CD4-positive, alpha-beta T cell treated with Interleukin-1 beta for 1 hour (primary cell): Measurements from ENCODE around the gene ECPAS.
"Not testable (repeated sequence)": the region's sequence is repeated elsewhere in the genome, so short reads cannot be mapped to it uniquely, and the experiment has no call there.

ENCODE experiments used
- DNase-seq, 2 donors: peaks; one replicate each; pipeline ENCODE4 v3.0.0-alpha.2; 2020 to 2022

Gene ECPAS

DNA sequence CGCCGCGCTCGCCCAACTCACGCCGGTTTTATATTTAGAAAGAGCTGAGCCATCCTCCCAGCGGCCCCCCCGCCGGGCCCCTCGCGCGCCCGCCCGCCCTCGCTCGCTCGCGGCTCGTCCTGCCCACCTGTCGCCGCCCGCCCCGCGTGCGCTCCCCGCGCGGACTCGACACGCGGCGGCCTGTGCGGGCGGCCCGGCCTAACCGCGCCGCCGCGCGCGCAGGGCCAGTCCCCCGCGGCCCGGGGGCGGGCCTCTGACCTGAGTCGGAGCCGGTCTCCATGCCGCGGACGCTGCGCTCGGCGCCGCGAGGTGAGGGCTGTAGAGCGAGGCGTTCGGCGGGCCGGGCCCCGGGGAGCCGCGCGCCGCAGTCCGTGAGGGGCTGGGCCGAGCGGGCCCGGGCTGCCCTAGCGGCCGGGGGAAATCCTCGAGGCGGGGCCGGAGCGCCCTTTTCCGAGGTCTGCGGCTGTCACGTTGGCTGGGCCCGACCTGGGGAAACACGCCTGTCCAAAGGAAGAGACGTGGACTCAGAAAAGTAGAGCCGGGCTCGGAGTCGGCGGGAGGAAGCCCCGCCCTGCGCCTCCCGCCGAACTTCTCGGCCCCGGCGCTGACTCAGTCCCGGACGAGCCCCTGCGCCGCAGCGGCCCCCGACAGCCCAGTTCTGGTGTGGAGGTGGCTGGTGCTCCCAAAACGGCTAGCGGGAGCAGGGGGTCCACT, at the start of gene ECPAS:
TSS of gene ECPAS (minus strand) at position 526 of the 714 bp plus-strand sequence. CDS start 11,465 bp downstream, outside the sequence.
- DNase-seq = peak; percentile 67 to 71

DNA sequence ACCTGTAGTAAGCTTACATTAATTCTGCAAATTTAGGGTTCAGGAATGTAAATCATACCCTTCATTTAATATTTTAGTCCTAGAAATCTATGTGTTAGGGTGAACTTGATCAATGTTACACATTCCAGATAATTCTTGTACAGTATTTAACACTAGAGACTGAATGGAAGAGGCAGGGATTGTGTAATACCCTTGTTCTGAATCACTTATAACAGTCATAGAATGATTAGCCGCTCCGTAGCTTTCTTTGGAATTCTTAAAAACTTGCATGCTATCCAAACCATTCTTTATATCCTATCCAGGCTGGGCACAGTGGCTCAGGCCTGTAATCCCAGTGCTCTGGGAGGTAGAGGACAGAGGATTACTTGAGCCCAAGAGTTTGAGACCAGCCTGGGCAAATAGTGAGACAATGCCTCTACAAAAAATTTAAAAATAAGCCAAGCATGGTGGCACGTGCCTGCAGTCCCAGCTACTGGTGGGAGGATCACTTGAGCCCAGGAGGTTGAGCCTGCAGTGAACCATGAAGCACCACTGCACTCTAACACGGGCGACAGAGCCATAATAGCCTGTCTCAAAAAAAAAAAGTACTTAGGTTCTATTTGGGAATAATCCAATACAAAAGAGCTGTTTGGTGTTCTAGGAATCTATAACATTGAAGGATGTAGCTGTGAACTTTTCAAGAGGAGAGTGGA, 49.1 kb upstream of the ECPAS start:
- DNase-seq = no peak

DNA sequence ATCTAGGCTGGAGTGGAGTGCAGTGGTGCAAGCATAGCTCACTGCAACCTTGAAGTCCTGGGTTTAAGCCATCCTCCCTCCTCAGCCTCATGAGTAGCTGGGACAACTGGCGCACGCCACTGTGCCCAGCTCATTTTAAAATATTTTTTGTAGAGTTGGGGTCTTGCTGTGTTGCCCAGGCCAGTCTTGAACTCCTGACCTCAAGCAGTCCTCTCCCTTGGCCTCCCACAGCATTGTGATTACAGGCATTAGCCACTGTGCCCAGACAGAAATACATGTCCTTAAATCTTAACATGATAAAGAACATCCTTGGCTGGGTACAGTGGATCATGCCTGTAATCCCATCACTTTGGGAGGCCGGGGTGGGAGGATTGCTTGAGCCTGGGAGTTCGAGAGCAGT, 47.5 kb upstream of the ECPAS start:
- DNase-seq = no peak

- no peak for DNase-seq
Observed at GRCh38 chr9:111529787-111530186, 45.6 kb upstream of the ECPAS start.

GRCh38 chr9:111527347-111527746, 43.2 kb upstream of the ECPAS start:
- no peak for DNase-seq

DNA sequence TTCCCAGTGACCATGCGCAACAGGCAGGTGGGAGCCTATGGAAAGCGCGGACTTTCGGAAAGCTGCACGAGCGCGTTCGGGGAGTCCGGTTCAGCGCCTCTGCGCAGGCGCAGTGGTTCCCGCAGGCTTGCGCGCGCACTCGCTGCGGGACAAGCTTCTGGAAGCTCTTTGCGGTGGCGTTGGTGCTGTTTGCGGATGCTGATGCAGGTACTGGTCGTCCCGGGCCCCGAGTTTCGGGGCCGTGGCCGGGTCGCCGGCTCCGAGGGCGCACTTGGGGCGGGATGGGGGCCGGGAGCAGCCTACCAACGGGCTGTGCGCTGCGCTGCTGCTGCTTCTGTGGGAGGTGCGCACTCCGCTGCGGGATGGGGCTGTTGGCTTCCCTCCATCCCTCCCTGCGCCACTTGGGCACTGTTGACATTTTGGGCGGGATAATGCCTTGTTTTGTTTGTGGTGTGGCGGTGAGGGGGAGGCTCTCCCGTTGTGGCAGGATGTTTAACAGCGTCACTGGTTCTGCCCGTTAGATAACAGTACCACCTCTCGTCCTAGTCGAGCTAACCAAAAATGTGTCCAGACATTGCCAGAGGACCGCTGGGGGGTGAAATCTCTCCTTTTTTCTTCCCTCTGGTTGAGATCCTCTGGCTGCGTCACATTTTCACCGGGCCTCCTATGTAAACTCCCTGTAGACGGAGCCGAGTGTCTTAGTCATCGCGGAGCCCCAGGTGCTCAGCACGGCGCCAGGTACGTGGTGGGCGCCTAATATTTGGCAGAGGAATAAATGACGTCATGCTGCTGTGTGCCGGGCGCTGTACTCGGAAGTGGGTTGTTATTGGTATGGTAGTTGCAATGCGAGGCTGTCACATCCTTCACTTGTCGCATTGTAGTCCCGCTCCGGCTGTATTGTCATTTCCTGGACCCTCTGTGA, 41.1 kb upstream of the ECPAS start, which contains the start of gene ZNF483:
TSS of gene ZNF483 (plus strand) at position 124 of the 922 bp plus-strand sequence. CDS start 2,217 bp downstream, outside the sequence.
- DNase-seq = peak; percentile 76 to 80

- DNase-seq = no peak
Observed at GRCh38 chr9:111524731-111525055, 40.5 kb upstream of the ECPAS start.

- DNase-seq = no peak
Observed at GRCh38 chr9:111516061-111516465, 31.9 kb upstream of the ECPAS start.

DNA sequence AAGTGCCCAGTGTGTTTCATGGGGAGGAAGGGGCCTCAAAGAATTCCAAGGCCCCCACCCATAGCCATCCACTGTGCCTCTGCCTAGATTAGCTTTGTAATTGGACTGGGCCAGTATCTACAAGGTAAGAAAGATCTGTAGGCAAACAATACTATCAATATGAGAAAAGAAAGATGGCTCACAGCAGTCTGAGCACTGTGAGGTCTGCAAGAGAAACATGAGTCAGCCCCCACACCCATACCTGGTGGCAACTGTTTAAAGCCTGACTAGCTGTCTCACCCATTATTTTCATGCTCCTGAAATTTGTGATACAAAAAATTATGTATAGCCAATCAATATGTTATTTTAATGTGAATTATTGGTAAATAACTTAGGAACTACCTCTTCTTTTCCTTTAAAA, 30.8 kb upstream of the ECPAS start:
- no peak for DNase-seq

GRCh38 chr9:111511581-111511980, 27.4 kb upstream of the ECPAS start:
- DNase-seq = not testable (repeated sequence)

DNA sequence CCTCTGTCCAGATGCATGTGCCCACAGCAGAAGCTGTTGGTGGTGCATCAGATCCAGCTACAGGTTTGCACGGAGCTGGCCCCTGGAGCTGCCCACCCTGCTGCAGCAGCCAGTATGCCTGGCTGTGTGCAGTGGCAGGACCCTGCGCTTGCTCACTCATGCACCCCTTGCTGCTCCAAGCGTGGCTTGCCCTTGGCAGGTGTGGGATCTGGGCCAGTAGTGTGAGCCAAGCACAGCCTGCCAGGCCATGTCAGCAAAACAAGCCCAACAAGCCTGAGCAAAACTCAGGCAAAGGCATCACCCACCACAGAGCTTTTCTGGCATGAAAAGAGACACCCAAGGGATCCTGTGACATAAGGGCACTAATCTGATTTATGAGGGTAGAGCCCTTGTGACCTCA, 18.3 kb upstream of the ECPAS start:
- DNase-seq = no peak

GRCh38 chr9:111501648-111502047, 17.5 kb upstream of the ECPAS start:
- DNase-seq = no peak

- no peak for DNase-seq
Observed at GRCh38 chr9:111501005-111501562, 16.9 kb upstream of the ECPAS start.

DNA sequence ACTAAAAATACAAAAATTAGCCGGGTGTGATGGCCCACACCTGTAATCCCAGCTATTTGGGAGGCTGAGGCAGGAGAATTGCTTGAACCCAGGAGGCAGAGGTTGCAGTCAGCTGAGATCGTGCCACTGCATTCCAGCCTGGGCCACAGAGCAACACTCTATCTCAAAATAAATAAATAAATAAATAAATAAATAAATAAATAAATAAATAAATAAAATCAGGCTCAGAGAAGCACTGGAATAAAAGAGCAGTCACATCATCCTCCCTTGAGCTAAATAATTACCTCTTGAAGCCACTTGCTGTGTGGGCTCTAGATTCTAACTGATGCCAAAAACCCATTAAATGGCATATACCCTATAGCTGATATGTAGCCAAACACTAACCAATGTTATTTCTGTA, 13.0 kb upstream of the ECPAS start:
- not testable (repeated sequence) for DNase-seq

DNA sequence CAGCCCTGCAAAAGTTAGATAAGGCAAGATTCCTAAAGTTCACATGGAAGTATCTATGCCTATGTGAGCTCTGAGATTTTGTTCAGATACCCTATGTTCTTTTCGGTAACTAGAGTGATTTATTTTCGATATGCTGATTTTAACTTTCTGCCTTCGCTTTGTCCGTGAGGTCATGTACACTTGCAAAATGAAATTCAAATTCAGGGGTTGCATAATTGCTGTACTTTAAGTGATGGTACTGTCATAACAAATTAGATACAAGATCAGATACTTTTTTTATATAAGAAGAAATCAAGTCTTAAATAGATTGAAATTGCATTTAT, 350 bp upstream of the ECPAS start:
- no peak for DNase-seq

DNA sequence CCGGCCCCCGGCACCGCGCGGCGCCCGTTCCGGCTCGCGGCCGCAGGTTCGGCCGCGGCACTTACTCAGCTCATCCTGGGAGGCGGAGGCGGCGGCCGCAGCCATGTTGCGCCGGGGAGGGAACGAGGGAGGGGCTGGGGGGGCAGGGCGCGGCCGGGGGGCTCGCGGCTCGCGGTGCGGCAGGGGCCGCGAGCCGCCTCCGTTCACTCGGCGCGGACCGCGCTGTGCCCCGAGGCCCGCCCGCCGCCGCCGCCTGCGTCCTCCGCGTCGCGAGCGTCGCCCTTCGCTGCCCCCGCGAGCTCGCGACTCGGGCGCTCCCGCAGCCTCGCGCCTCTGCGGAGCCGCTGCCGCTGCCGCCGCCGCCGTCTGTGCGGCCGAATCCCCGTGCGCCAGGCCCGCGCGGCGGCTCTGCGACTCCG, 735 bp downstream of the ECPAS start:
- peak; percentile 41 to 56 for DNase-seq

DNA sequence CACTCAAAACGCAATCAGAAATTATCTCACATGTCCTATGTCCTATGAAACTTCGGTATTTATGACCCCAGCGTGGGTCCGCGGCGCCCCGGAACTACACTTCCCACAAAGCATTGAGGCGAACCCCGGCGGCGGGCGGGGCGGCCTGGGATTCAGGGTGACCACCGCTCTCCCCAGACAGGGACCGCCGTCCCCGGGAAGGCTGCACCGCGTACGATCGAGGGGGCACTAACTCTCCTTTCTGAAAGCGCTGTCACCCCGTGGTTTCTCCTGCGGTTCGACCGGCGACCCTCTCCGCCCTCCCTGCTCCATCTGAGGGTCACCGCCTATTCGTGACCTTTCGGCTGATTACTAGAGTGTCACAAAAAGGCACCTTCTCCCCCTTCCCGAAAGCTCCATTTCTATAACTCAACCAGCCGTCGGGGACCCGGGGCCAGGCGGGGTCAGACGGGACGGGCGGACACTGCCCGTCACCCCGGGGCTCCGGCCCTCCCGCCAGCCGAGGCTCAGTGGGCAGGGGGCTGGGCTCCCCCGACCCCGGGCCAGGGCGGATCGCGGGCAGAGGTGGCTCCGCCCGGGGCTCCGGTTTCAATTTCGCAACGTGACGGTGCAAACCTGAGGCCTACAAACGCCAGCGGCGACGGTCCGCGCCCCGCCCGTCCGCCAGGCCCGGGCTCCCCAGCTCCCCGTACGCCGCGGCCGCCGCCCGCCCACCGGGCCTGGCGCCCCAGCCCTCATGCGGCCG, 1.3 kb downstream of the ECPAS start:
- DNase-seq = peak; percentile 52 to 63

DNA sequence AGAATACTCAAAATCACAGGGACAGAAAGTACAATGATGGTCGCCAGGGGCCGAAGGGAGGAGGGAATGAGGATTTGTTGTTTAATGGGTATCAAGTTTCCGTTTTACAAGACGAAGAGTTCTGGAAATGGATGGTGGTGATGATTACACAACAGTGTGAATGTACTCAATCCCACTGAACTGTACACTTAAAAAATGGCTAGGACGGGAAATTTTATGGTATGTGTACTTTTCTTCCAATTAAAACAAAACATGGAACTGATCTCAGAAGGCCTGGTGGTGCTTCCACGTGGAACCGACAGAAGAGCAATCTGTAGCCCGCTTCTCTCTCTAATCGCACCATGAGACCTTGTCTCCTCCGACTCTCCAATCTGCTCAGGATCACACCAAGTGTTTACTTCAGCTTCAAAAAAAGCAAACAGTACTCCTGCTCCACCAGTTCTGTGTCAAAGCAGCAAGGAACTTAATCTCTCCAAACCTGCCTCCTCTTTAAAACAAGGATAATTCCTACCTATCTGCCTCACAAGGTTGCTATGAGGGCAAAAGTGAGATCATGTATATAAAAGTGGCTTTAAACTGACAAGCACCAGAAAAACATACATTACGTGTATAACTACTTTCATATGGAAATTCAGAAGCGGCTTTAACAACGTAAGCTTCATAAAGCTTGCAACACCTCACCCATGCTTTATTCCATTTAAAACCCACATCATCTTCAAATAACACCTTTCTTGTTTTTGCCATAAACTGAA, 2.1 kb downstream of the ECPAS start:
- DNase-seq = no peak

GRCh38 chr9:111477677-111478076, 6.5 kb downstream of the ECPAS start:
- DNase-seq = no peak

GRCh38 chr9:111475195-111475594, 9.0 kb downstream of the ECPAS start:
- no peak for DNase-seq

DNA sequence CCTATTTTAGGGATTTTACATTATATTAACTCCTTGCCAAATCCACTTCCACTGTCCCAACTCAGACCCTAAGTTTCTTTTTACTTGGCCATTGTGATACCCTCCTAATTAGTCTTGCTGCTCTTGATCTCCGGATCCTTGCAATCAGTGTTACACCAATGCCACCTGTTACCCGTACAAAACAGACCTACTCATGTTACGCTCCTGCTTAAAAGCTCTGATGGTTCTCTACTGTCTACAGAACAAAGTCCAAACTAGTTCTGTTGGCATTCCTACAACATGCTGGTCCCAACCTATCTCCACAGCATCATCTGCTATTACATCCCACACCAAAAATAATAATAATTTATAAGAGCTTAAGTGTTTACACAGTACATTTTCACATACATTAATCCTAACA, 9.8 kb downstream of the ECPAS start:
- no peak for DNase-seq
